Memory B cell (primary cell): ENCODE results near the gene TULP4.
"Not testable (repeated sequence)": the region's sequence is repeated elsewhere in the genome, so short reads cannot be mapped to it uniquely, and the experiment has no call there.

Source experiments
- ATAC-seq: fragments of 150-1000 bp; cut with Tn5 transposase; 2 replicates; pipeline ENCODE4 v1.10.0; 2021; ENCODE audit warnings: low read depth, mild to moderate bottlenecking, moderate library complexity
- DNase-seq, 2 donors: peaks; one replicate each; pipeline ENCODE4 v3.0.0; 2022; ENCODE audit warnings: low spot score in 2 of 2
- H3K27ac Mint-ChIP-seq: one replicate; pipeline ENCODE4 v1.8.0; 2022; ENCODE audit warnings: mild to moderate bottlenecking, moderate library complexity, mixed read lengths
- H3K27me3 Mint-ChIP-seq: one replicate; pipeline ENCODE4 v1.8.0; 2022; ENCODE audit warnings: mixed read lengths
- H3K36me3 Mint-ChIP-seq: one replicate; pipeline ENCODE4 v1.8.0; 2022; ENCODE audit warnings: mild to moderate bottlenecking, mixed read lengths
- H3K4me1 Mint-ChIP-seq: one replicate; pipeline ENCODE4 v1.8.0; 2022; ENCODE audit warnings: mixed read lengths
- H3K4me3 Mint-ChIP-seq: one replicate; pipeline ENCODE4 v1.8.0; 2022; ENCODE audit warnings: mild to moderate bottlenecking, moderate library complexity, mixed read lengths
- H3K9me3 Mint-ChIP-seq: one replicate; pipeline ENCODE4 v1.8.0; 2022; ENCODE audit warnings: mixed read lengths

Gene TULP4

GRCh38 chr6:158521759-158522158 is 209.5 kb downstream of the TULP4 start:
- ATAC-seq (no peak), DNase-seq (no peak)
- H3K4me3 Mint-ChIP-seq: no peak overlapping the region
- H3K27ac Mint-ChIP-seq: no peak overlapping the region
- no peaks in the 10 kb centered on the region for H3K9me3 Mint-ChIP-seq
- H3K4me1 Mint-ChIP-seq: peaks cover 7% of the 10 kb centered on the region
- peaks cover 38% of the 10 kb centered on the region for H3K27me3 Mint-ChIP-seq
- H3K36me3 Mint-ChIP-seq: no peaks in the 10 kb centered on the region

GRCh38 chr6:158522616-158523015 is 210.4 kb downstream of the TULP4 start:
- H3K27me3 Mint-ChIP-seq: peaks cover 42% of the 10 kb centered on the region
- H3K4me3 Mint-ChIP-seq: no peak overlapping the region
- ATAC-seq: no peak
- no peaks in the 10 kb centered on the region for H3K36me3 Mint-ChIP-seq
- peaks cover 5% of the 10 kb centered on the region for H3K9me3 Mint-ChIP-seq
- no peak overlapping the region for H3K27ac Mint-ChIP-seq
- no peak for DNase-seq
- peaks cover 6% of the 10 kb centered on the region for H3K4me1 Mint-ChIP-seq

- Mint-ChIP-seq H3K36me3 (peaks cover 4% of the 10 kb centered on the region), H3K27me3 (peaks cover 47% of the 10 kb centered on the region), H3K4me3 (no peak overlapping the region), H3K4me1 (no peaks in the 10 kb centered on the region), H3K9me3 (peaks cover 12% of the 10 kb centered on the region), H3K27ac (no peak overlapping the region)
- DNase-seq: no peak
- ATAC-seq: no peak
These were observed 212.0 kb downstream of the TULP4 start for GRCh38 chr6:158524311-158524710.

- not testable (repeated sequence) for DNase-seq, H3K36me3 Mint-ChIP-seq, H3K4me1 Mint-ChIP-seq, H3K27ac Mint-ChIP-seq, ATAC-seq, H3K4me3 Mint-ChIP-seq
- H3K27me3 Mint-ChIP-seq: peaks cover 48% of the 10 kb centered on the region
- H3K9me3 Mint-ChIP-seq: peaks cover 16% of the 10 kb centered on the region
These were observed 215.6 kb downstream of the TULP4 start for GRCh38 chr6:158527858-158528257.

- no peak overlapping the region for H3K27ac Mint-ChIP-seq
- H3K4me1 Mint-ChIP-seq: no peaks in the 10 kb centered on the region
- DNase-seq: no peak
- H3K36me3 Mint-ChIP-seq: peaks cover 10% of the 10 kb centered on the region
- H3K27me3 Mint-ChIP-seq: peaks cover 43% of the 10 kb centered on the region
- H3K4me3 Mint-ChIP-seq: no peak overlapping the region
- peaks cover 16% of the 10 kb centered on the region for H3K9me3 Mint-ChIP-seq
- ATAC-seq: no peak
These were observed 216.6 kb downstream of the TULP4 start for GRCh38 chr6:158528826-158529225.

GRCh38 chr6:158529629-158530028 is 217.4 kb downstream of the TULP4 start:
- peaks cover 16% of the 10 kb centered on the region for H3K9me3 Mint-ChIP-seq
- ATAC-seq (no peak), DNase-seq (no peak)
- H3K27me3 Mint-ChIP-seq: peaks cover 38% of the 10 kb centered on the region
- no peak overlapping the region for H3K27ac Mint-ChIP-seq
- no peak overlapping the region for H3K4me3 Mint-ChIP-seq
- peaks cover 10% of the 10 kb centered on the region for H3K36me3 Mint-ChIP-seq
- H3K4me1 Mint-ChIP-seq: no peaks in the 10 kb centered on the region

GRCh38 chr6:158531566-158531965 is 219.3 kb downstream of the TULP4 start:
- Mint-ChIP-seq H3K4me3 (no peak overlapping the region), H3K27ac (no peak overlapping the region), H3K36me3 (peaks cover 11% of the 10 kb centered on the region), H3K27me3 (peaks cover 33% of the 10 kb centered on the region), H3K4me1 (no peaks in the 10 kb centered on the region), H3K9me3 (peaks cover 16% of the 10 kb centered on the region)
- ATAC-seq (no peak), DNase-seq (no peak)

GRCh38 chr6:158531970-158532369 is 219.7 kb downstream of the TULP4 start:
- DNase-seq (no peak), ATAC-seq (no peak)
- Mint-ChIP-seq H3K9me3 (peaks cover 15% of the 10 kb centered on the region), H3K4me3 (no peak overlapping the region), H3K27me3 (peaks cover 30% of the 10 kb centered on the region), H3K36me3 (peaks cover 11% of the 10 kb centered on the region), H3K4me1 (no peaks in the 10 kb centered on the region), H3K27ac (no peak overlapping the region)

GRCh38 chr6:158536084-158536890 is 224.0 kb downstream of the TULP4 start:
- H3K27me3 Mint-ChIP-seq: peaks cover 32% of the 10 kb centered on the region
- DNase-seq (peak; percentile 67 to 75), ATAC-seq (peak; percentile 76)
- H3K4me3 Mint-ChIP-seq: peak overlapping the region; percentile 69
- peaks cover 4% of the 10 kb centered on the region for H3K9me3 Mint-ChIP-seq
- no peaks in the 10 kb centered on the region for H3K4me1 Mint-ChIP-seq
- peaks cover 6% of the 10 kb centered on the region for H3K36me3 Mint-ChIP-seq
- H3K27ac Mint-ChIP-seq: no peak overlapping the region

- Mint-ChIP-seq H3K4me1 (no peaks in the 10 kb centered on the region), H3K4me3 (peak overlapping the region; percentile 3), H3K27me3 (peaks cover 27% of the 10 kb centered on the region), H3K27ac (no peak overlapping the region), H3K9me3 (peaks cover under 1% of the 10 kb centered on the region), H3K36me3 (peaks cover 1% of the 10 kb centered on the region)
- no peak for ATAC-seq
- no peak for DNase-seq
These were observed 224.9 kb downstream of the TULP4 start for GRCh38 chr6:158536891-158537798.

- no peak overlapping the region for H3K4me3 Mint-ChIP-seq
These were observed 226.5 kb downstream of the TULP4 start for GRCh38 chr6:158538741-158539140.

GRCh38 chr6:158539413-158539812 is 227.1 kb downstream of the TULP4 start:
- H3K9me3 Mint-ChIP-seq: no peaks in the 10 kb centered on the region
- H3K27me3 Mint-ChIP-seq: peaks cover 31% of the 10 kb centered on the region
- no peak for DNase-seq
- peaks cover 1% of the 10 kb centered on the region for H3K36me3 Mint-ChIP-seq
- H3K4me3 Mint-ChIP-seq: no peak overlapping the region
- no peaks in the 10 kb centered on the region for H3K4me1 Mint-ChIP-seq
- ATAC-seq: no peak
- H3K27ac Mint-ChIP-seq: no peak overlapping the region

More at GRCh38 chr6:158538741-158539140, 226.5 kb downstream of the TULP4 start:
- H3K27me3 Mint-ChIP-seq: peaks cover 29% of the 10 kb centered on the region
- ATAC-seq: no peak
- H3K27ac Mint-ChIP-seq: no peak overlapping the region
- peaks cover 1% of the 10 kb centered on the region for H3K36me3 Mint-ChIP-seq
- DNase-seq: no peak
- H3K9me3 Mint-ChIP-seq: no peaks in the 10 kb centered on the region
- no peaks in the 10 kb centered on the region for H3K4me1 Mint-ChIP-seq

GRCh38 chr6:158539881-158540280 is 227.6 kb downstream of the TULP4 start:
- Mint-ChIP-seq H3K4me3 (no peak overlapping the region), H3K27ac (no peak overlapping the region), H3K27me3 (peaks cover 29% of the 10 kb centered on the region), H3K36me3 (peaks cover 1% of the 10 kb centered on the region), H3K9me3 (no peaks in the 10 kb centered on the region), H3K4me1 (no peaks in the 10 kb centered on the region)
- no peak for ATAC-seq
- DNase-seq: no peak

- H3K27ac Mint-ChIP-seq: no peak overlapping the region
- no peak overlapping the region for H3K4me3 Mint-ChIP-seq
- no peaks in the 10 kb centered on the region for H3K4me1 Mint-ChIP-seq
- peaks cover 23% of the 10 kb centered on the region for H3K27me3 Mint-ChIP-seq
- no peaks in the 10 kb centered on the region for H3K36me3 Mint-ChIP-seq
- DNase-seq (no peak), ATAC-seq (no peak)
- H3K9me3 Mint-ChIP-seq: no peaks in the 10 kb centered on the region
These were observed 231.4 kb downstream of the TULP4 start for GRCh38 chr6:158543606-158544185.
